Tibial nerve (tissue), 4 donors: ENCODE measurements around the gene PSMC4. TPM values are rescaled to one million over a fixed set of nuclear protein-coding genes. Genes with fewer than 3 reads are reported as not detected.
A peak's percentile ranks its signal among the peaks of the same experiment; 100 is the strongest.

Source experiments
- DNase-seq, 2 donors: peaks; one replicate each; pipeline ENCODE4 v3.0.0-alpha.2; 2019; ENCODE audit warnings: low spot score in 2 of 2
- H3K27ac ChIP-seq, 4 donors: fragments of 200-600 bp; sonication (generic) in 3 of 4; one replicate each; pipeline ENCODE4 v1.5.1; 2017 to 2019; ENCODE audit warnings: mild to moderate bottlenecking in 1 of 4
- H3K27me3 ChIP-seq, 2 donors: fragments of 200-600 bp; sonication (generic) in 1 of 2; one replicate each; pipeline versions ENCODE4 v1.5.1 to v1.6.0; 2017 to 2019
- H3K36me3 ChIP-seq, 3 donors: fragments of 200-600 bp; sonication (generic); one replicate each; pipeline ENCODE4 v1.5.1; 2018 to 2019
- H3K4me1 ChIP-seq, 4 donors: fragments of 200-600 bp; sonication (generic) in 3 of 4; one replicate each; pipeline ENCODE4 v1.5.1; 2017 to 2019
- H3K4me3 ChIP-seq, 4 donors: fragments of 200-600 bp; sonication (generic) in 3 of 4; one replicate each; pipeline ENCODE4 v1.5.1; 2017 to 2019; ENCODE audit warnings: mild to moderate bottlenecking in 1 of 4, moderate library complexity in 1 of 4
- H3K9me3 ChIP-seq, 4 donors: fragments of 200-600 bp; sonication (generic) in 3 of 4; one replicate each; pipeline ENCODE4 v1.5.1; 2017 to 2019
- EP300 ChIP-seq, 2 donors: sonication (generic); formaldehyde crosslinking; IDR thresholded peaks; one replicate each; pipeline ENCODE4 v1.6.1; 2017; ENCODE audit warnings: antibody characterized with exemption in 2 of 2, mild to moderate bottlenecking in 1 of 2
- POLR2A ChIP-seq, 2 donors: fragments of 450-650 bp; IDR thresholded peaks; one replicate each; pipeline ENCODE4 v1.6.1; 2017; ENCODE audit warnings: antibody characterized with exemption in 2 of 2, mild to moderate bottlenecking in 2 of 2, moderate library complexity in 2 of 2
- WGBS, 2 donors: methylation state at CpG; one replicate each; pipeline ENCODE4 v1.1.5; 2018; 5-methylcytosine and 5-hydroxymethylcytosine counted together
- total RNA-seq, 4 donors: library from RNA; depleted of rRNA; stranded (reverse); fragments of >200 nt; gene quantifications; one replicate each; pipeline ENCODE4 v1.1.0, GENCODE V29; 2016
- TF ChIP-seq, protein P1 (sequence below), 5 experiments: fragments of 200-600 bp in 3 of 5; fragments of 450-650 bp in 2 of 5; sonication (generic) in 3 of 5; IDR thresholded peaks; one replicate each; pipeline ENCODE4 v1.5.1; 2016 to 2019; ENCODE audit warnings: antibody characterized with exemption in 5 of 5, mild to moderate bottlenecking in 3 of 5, moderate library complexity in 2 of 5

The PSMC4 gene
- total RNA-seq, 4 donors from 2014 or later, result 49.4 to 91.8 (median 69.5) TPM

DNA sequence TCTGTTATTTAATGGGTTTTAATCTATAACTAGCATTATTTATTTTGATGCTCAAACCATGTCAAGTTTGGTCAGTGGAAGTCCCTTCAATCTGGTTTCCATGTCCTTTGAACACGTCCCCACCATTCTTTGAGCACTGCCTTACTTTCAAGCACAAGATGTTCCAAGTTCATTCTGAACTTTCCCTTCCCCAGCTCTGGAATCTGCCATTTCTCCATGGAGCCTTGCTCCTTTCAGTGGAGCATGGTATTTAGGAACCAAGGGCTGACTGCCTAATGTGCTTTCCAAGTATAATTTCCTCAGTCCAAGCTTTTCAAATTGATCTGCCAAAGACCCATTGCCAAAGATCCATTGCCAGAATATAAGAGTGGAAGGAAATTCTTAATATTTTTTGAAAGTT, 24.8 kb downstream of the PSMC4 start:
- no peak for DNase-seq
- Histone ChIP-seq H3K27ac (peak overlapping the region in 1 of 4 donors; percentile 88), H3K9me3 (peaks cover 0 to 14% (median 0%) of the 10 kb centered on the region in 4 donors), H3K4me3 (peak overlapping the region in 2 of 4 donors; percentile 69 to 90), H3K36me3 (peaks cover 0 to 29% (median 0%) of the 10 kb centered on the region in 3 donors), H3K4me1 (peaks cover 0 to 19% (median 0%) of the 10 kb centered on the region in 4 donors), H3K27me3 (no peaks in the 10 kb centered on the region)
- 53 to 62% methylated on average over 1 of the region's 1 CpG for WGBS, 2 donors
- no peak for TF ChIP-seq POLR2A (IDR thresholded peaks at IDR 0.05)
- TF ChIP-seq, protein P1, sequence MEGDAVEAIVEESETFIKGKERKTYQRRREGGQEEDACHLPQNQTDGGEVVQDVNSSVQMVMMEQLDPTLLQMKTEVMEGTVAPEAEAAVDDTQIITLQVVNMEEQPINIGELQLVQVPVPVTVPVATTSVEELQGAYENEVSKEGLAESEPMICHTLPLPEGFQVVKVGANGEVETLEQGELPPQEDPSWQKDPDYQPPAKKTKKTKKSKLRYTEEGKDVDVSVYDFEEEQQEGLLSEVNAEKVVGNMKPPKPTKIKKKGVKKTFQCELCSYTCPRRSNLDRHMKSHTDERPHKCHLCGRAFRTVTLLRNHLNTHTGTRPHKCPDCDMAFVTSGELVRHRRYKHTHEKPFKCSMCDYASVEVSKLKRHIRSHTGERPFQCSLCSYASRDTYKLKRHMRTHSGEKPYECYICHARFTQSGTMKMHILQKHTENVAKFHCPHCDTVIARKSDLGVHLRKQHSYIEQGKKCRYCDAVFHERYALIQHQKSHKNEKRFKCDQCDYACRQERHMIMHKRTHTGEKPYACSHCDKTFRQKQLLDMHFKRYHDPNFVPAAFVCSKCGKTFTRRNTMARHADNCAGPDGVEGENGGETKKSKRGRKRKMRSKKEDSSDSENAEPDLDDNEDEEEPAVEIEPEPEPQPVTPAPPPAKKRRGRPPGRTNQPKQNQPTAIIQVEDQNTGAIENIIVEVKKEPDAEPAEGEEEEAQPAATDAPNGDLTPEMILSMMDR (IDR thresholded peaks at IDR 0.05), result no peak
- no peak for TF ChIP-seq EP300 (IDR thresholded peaks at IDR 0.05)

- no peak for DNase-seq
- H3K9me3 ChIP-seq, result peaks cover 0 to 11% (median 0%) of the 10 kb centered on the region in 4 donors
- H3K27ac ChIP-seq, result peak overlapping the region; percentile 75 to 92 (median 90)
- 9% methylated on average over 19 of the region's 19 CpGs for WGBS, 2 donors
- no peaks in the 10 kb centered on the region for H3K27me3 ChIP-seq
- peak overlapping the region; percentile 42 to 90 (median 64) for H3K4me3 ChIP-seq
- H3K36me3 ChIP-seq, result peaks cover 0 to 25% (median 0%) of the 10 kb centered on the region in 3 donors
- peaks cover 0 to 19% (median 0%) of the 10 kb centered on the region in 4 donors for H3K4me1 ChIP-seq
- TF ChIP-seq POLR2A (IDR thresholded peaks at IDR 0.05), result no peak
- TF ChIP-seq, protein P1 (IDR thresholded peaks at IDR 0.05), result no peak
- TF ChIP-seq EP300 (IDR thresholded peaks at IDR 0.05), result no peak
Observed at GRCh38 chr19:39996218-39996810, 25.3 kb downstream of the PSMC4 start.

DNA sequence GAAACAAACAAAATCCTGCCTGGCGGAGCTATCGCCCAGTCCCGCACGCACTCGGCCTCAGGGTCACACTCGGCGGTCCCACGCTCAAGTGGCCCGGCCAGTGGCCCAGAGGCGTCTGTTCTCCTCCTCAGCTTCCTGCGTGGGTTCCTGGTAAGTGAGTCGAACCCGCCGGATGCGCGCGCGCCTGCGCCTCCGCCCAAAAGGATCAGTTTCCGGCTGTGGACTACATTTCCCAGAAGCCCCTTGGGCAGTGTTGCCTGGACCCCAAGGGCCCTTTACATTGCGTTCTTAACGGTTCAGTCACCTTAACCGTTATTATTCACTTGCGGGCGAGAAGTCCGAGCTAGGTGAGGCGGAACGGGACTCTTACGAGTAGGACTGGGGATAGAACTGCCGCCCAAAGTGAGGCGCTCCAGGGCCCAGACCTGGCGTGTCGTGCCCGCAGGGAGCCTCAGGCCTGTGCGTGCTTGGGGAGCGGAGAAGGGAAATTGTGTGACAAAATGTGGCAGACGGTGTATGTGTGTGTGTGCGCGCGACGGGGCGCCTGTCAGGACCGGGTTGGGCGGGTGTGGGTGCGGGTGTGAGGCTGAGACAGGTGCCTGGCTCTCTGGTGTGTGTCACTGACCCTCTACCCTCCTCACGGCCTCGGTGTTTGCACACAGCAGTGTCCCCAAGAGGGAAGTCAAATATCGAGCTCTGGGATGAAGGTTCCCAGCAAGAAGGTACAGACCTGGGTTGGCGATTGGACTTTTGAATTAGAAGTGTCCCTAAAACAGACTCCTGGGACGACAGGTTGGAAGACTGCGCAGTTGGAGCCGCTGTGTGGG, 26.1 kb downstream of the PSMC4 start, which contains the start of gene ZNF546:
TSS of gene ZNF546 (plus strand) at position 250 of the 827 bp plus-strand sequence. CDS start 1,267 bp downstream, outside the sequence.
- H3K9me3 ChIP-seq, result peaks cover 0 to 11% (median 0%) of the 10 kb centered on the region in 4 donors
- peaks cover 0 to 21% (median 0%) of the 10 kb centered on the region in 3 donors for H3K36me3 ChIP-seq
- no peaks in the 10 kb centered on the region for H3K27me3 ChIP-seq
- peaks cover 0 to 19% (median 0%) of the 10 kb centered on the region in 4 donors for H3K4me1 ChIP-seq
- 5 to 6% methylated on average over 47 to 49 of the region's 53 CpGs for WGBS, 2 donors
- peak; percentile 75 to 91 for DNase-seq
- peak within 1 kb of the TSS; percentile 42 to 90 (median 64) for H3K4me3 ChIP-seq
- peak; percentile 84 to 95 for TF ChIP-seq EP300 (IDR thresholded peaks at IDR 0.05)
- peak; percentile 78 to 79 for TF ChIP-seq POLR2A (IDR thresholded peaks at IDR 0.05)
- TF ChIP-seq, protein P1 (IDR thresholded peaks at IDR 0.05), result peak in 1 of 5 experiments; percentile 18
- H3K27ac ChIP-seq, result peak within 1 kb of the TSS; percentile 75 to 92 (median 90)

DNA sequence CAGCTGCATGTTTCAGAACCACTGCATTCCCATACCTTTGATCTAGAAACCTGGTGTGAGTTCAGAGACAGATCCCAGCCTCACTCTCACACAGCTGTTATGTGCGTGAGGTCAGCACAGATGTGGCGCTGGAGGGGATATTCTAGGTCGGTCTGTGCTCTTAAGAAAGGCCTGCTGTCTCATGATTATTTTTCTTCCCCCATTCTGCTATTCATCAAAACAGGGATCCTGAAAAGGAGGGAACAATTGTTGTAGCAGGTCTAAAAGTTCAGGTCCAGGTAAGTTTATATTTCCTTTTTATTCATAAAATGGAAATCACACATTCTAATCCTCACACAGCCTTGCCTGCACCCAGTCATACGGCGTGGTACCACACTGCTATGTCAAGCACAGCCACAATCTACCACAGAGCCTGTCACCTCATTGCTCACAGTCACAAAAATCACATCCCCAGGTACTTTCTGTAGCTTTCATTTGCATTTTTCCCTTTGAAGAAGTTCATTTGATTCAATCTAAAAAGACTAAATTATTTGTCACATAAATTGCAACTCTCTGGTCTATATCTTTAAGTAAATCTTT, 26.8 kb downstream of the PSMC4 start:
- Histone ChIP-seq H3K36me3 (peaks cover 0 to 24% (median 0%) of the 10 kb centered on the region in 3 donors), H3K27ac (peak overlapping the region in 3 of 4 donors; percentile 88 to 92 (median 91)), H3K27me3 (no peaks in the 10 kb centered on the region), H3K9me3 (peaks cover 0 to 11% (median 0%) of the 10 kb centered on the region in 4 donors), H3K4me1 (peaks cover 0 to 19% (median 0%) of the 10 kb centered on the region in 4 donors), H3K4me3 (peak overlapping the region; percentile 42 to 90 (median 64))
- WGBS, 2 donors, result 70 to 73% methylated on average over 5 of the region's 5 CpGs
- no peak for DNase-seq
- TF ChIP-seq, protein P1 (IDR thresholded peaks at IDR 0.05), result no peak
- TF ChIP-seq EP300 (IDR thresholded peaks at IDR 0.05) (no peak), POLR2A (IDR thresholded peaks at IDR 0.05) (no peak)
